Left ventricle myocardium inferior (tissue), 1 donor: Measurements from ENCODE around the gene WNT3A. TPM values are rescaled to one million over a fixed set of nuclear protein-coding genes. Genes with fewer than 3 reads are reported as not detected.
A peak's percentile ranks its signal among the peaks of the same experiment; 100 is the strongest.

Source experiments
- DNase-seq: peaks from one replicate; pipeline ENCODE4 v3.0.0-alpha.2; 2020
- H3K27ac ChIP-seq: fragments of 200-600 bp; replicated peaks from 2 replicates; pipeline ENCODE4 v1.8.0; 2021
- H3K27me3 ChIP-seq: fragments of 200-600 bp; 2 replicates; pipeline ENCODE4 v1.8.0; 2021; ENCODE audit warnings: low read depth
- H3K36me3 ChIP-seq: fragments of 200-600 bp; 2 replicates; pipeline ENCODE4 v1.8.0; 2021
- H3K4me1 ChIP-seq: fragments of 200-600 bp; 2 replicates; pipeline ENCODE4 v1.8.0; 2021
- H3K4me3 ChIP-seq: fragments of 200-600 bp; 2 replicates; pipeline ENCODE4 v1.8.0; 2021; ENCODE audit warnings: mild to moderate bottlenecking, moderate library complexity
- H3K9me3 ChIP-seq: fragments of 200-600 bp; replicated peaks from 2 replicates; pipeline ENCODE4 v1.8.0; 2021
- intact Hi-C: fragments of 100-400 bp; cut with micrococcal nuclease; formaldehyde crosslinking; loops from one replicate; pipeline ENCODE4 v1.11.0; 2022
- total RNA-seq: library from RNA; stranded (reverse); fragmentation: NEBNext Ultra II Directional; extraction: Animal tissue kit (Norgen Biotek cat#: 25700); gene quantifications from one replicate; pipeline ENCODE4 v1.2.1, GENCODE V29; 2021
- TF ChIP-seq, protein P1 (sequence below): fragments of 200-600 bp; IDR thresholded peaks from 2 replicates; pipeline ENCODE4 v1.8.0; 2021; ENCODE audit warnings: antibody characterized with exemption, mild to moderate bottlenecking, borderline replicate concordance
- donor health status: DM: no; HTN: yes; CAD: no; lungs with severe emphysema.

WNT3A gene
- total RNA-seq, 1 donor from 2014 or later: not detected

DNA sequence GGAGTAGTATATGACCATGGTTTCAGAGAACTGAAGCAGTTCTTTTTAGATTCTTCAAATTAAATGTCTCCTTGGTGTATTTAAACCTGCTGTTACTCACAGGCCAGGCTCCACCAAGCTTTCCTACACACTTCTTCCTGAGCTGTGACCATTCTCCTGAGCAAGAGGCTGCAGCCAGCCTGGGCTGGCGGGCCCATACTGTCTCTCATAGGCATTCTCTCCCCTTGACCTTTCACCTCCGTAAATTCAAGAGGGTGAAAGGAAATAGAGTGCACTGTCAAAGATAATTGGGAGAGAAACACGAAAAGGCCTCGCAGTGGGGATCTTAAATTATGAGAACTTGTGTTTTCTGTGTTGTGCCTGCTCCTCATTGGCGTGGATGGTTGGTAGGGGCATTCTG lies 78.0 kb downstream of the WNT3A start:
- Histone ChIP-seq H3K27me3 (no peaks in the 10 kb centered on the region), H3K9me3 (no peaks in the 10 kb centered on the region), H3K4me3 (peak overlapping the region; percentile 100), H3K4me1 (peaks cover 88% of the 10 kb centered on the region), H3K27ac (peak overlapping the region; percentile 99), H3K36me3 (no peaks in the 10 kb centered on the region)
- intact Hi-C loops: no loop called here
- TF ChIP-seq, protein P1, sequence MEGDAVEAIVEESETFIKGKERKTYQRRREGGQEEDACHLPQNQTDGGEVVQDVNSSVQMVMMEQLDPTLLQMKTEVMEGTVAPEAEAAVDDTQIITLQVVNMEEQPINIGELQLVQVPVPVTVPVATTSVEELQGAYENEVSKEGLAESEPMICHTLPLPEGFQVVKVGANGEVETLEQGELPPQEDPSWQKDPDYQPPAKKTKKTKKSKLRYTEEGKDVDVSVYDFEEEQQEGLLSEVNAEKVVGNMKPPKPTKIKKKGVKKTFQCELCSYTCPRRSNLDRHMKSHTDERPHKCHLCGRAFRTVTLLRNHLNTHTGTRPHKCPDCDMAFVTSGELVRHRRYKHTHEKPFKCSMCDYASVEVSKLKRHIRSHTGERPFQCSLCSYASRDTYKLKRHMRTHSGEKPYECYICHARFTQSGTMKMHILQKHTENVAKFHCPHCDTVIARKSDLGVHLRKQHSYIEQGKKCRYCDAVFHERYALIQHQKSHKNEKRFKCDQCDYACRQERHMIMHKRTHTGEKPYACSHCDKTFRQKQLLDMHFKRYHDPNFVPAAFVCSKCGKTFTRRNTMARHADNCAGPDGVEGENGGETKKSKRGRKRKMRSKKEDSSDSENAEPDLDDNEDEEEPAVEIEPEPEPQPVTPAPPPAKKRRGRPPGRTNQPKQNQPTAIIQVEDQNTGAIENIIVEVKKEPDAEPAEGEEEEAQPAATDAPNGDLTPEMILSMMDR: no peak
- DNase-seq: peak; percentile 6

DNA sequence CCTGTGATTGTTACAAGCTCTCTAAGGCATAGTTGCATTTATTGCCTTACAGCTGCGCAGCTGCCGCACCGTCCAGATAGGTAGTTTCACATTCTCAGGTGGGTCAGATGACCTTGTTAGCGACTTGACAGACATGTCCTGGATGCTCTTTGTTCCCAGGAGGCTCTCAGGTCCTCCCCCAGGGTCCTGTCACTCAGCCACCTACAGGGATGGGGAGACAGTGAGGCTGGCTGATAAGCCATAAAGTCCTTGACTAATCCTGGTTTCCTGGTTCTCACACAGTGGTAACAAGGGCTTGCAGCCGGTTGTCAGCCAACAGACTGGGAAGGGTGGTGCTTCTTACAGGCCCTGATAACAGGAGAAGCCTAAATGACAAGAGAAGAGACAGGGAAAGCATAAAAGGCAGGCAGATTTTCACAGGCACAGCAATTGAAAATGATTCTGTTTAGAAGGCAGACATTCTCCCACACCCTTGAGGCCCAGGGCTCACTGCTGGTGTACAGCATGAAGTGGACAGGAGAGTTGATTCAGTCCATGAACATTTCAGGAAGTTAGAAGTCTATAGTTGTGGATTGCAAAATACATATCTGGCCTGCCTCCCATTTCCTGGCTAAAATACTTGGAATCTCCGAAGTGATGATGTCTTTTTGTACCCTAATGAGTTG lies 78.6 kb downstream of the WNT3A start:
- intact Hi-C loops: no loop called here
- Histone ChIP-seq H3K27me3 (no peaks in the 10 kb centered on the region), H3K27ac (peak overlapping the region; percentile 99), H3K9me3 (no peaks in the 10 kb centered on the region), H3K4me1 (peaks cover 94% of the 10 kb centered on the region), H3K4me3 (peak overlapping the region; percentile 100), H3K36me3 (no peaks in the 10 kb centered on the region)
- peak; percentile 21 for DNase-seq
- TF ChIP-seq, protein P1: no peak

DNA sequence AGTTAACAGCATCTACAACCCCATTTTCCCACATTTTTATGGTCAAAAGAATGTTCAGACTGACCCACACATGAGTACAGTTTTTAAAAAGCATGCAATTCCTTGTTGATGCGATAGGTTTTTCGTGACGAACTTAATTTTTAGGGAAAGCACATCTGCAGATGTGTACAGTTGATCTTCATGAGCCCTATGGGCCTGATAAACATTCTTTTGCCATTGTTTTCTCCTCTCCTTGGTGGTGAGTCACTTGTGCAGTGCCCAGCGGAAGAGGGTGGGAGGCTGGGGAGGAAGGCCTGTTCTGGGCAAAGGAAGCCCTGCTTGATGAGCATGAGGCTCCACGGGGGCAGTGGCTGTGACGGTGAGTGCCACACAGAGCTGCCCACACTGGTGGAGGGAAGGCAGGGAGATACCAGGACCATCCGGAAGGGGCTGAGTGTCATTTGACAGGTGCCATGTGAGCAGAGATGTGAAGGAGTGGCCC lies 81.0 kb downstream of the WNT3A start:
- H3K9me3 ChIP-seq: no peaks in the 10 kb centered on the region
- H3K36me3 ChIP-seq: peaks cover 3% of the 10 kb centered on the region
- DNase-seq: peak; percentile 26
- no peaks in the 10 kb centered on the region for H3K27me3 ChIP-seq
- peak overlapping the region; percentile 99 for H3K27ac ChIP-seq
- H3K4me1 ChIP-seq: peaks cover 100% of the 10 kb centered on the region
- intact Hi-C loops: no loop called here
- TF ChIP-seq, protein P1: no peak
- peak overlapping the region; percentile 30 for H3K4me3 ChIP-seq

DNA sequence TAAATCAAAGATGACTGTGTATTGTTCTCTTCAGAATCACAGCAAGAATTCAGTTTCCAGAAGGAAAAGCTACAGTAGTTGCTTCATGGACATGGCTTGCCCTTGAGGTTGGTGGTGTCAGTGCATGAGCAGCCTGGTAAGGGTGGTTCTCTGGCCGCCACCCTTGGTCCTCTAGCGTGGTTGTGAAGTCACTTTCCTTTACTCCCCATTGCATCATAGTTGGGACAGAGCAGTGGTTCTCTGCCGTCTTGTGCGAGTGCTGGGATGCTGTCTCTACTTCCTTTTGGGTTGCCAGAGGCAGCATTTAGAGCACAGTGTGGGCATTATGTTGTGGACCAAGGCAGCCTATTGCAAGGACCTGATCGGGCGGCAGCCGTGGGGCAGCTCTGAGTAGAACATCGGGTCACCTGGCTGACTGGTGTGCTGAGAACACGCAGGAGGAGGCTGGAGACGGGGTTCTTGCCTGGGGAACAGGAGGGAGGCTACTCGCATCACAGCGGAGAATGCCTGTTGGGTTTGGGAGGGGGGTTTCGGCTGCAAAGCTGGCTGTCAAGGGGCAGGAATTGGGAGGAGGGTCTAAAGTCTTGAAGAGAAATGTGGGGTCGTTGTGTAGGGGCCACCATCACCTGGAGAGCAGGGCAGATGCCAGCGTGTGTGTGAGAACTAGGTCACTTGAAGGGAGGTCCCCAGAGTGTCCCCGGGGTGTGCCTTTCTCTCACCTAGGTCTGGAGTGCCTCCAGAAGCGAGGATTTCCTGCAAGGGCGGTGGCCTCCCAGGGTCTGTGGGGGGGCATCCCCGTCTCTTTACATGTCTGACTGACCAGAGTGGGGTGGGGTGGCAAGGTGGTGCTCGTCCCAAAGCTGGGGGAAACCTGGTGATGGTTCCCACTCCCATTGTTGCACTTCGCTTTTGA lies 82.0 kb downstream of the WNT3A start:
- H3K4me3 ChIP-seq: peak overlapping the region; percentile 30
- TF ChIP-seq, protein P1: no peak
- H3K27me3 ChIP-seq: no peaks in the 10 kb centered on the region
- H3K36me3 ChIP-seq: peaks cover 3% of the 10 kb centered on the region
- peak overlapping the region; percentile 99 for H3K27ac ChIP-seq
- DNase-seq: peak; percentile 19
- H3K4me1 ChIP-seq: peaks cover 100% of the 10 kb centered on the region
- intact Hi-C loops: no loop called here
- peaks cover under 1% of the 10 kb centered on the region for H3K9me3 ChIP-seq

DNA sequence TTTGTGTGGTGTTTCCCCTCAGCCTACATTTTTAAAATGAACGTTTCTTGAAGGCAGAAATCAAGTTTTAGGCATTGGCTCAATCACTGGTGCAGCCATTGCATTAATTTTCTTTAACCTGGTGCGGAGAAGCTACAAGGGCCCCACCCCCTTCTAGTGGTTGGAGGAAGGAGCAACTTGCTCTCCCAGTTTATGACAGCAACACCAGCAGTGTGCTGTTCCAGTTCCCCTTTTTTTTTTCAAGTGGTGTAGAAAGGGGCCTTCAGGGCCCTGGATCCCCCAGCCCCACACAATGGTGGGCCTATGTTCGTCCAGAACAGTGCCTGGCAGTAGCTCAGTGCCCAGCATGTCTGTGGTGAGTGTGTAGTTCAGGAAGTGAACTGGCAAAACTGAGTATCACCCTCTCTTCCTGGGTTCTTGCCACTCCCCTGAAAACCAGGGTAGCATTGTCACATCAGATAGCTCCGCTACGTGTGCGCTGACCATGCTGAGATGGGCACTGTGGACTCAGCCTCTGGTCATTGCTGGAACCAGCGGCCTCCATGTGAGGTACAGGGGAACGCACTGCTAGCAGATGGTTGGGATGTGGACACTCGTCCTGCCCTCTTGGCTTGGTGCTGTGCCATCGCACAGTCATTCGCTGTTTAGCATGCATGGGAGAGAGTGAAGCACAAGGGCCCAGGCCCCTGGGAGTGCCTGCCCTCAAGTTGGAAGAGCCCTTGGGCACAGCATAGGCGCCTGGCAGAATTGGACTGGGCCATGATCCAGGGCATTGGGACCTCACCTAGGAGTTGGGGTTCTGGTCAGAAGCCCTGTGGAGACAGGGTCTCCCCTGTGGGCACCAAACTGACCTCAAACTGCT lies 83.0 kb downstream of the WNT3A start:
- H3K4me3 ChIP-seq: peak overlapping the region; percentile 18
- no peaks in the 10 kb centered on the region for H3K27me3 ChIP-seq
- peak; percentile 8 for DNase-seq
- peak overlapping the region; percentile 99 for H3K27ac ChIP-seq
- peaks cover 94% of the 10 kb centered on the region for H3K4me1 ChIP-seq
- H3K9me3 ChIP-seq: peaks cover 10% of the 10 kb centered on the region
- TF ChIP-seq, protein P1: no peak
- intact Hi-C loops: no loop called here
- peaks cover 5% of the 10 kb centered on the region for H3K36me3 ChIP-seq
